AG20443 (cell line): Measurements from ENCODE around the gene RAD51AP1.

ENCODE experiments used
- DNase-seq: peaks from one replicate; pipeline ENCODE4 v3.0.0; 2012; ENCODE audit warnings: low spot score, mixed read lengths

Gene RAD51AP1

GRCh38 chr12:4595881-4596280, 57.2 kb downstream of the RAD51AP1 start:
- DNase-seq = no peak

- DNase-seq = no peak
These were observed 64.7 kb downstream of the RAD51AP1 start for GRCh38 chr12:4603421-4603820.

GRCh38 chr12:4603946-4604345, 65.3 kb downstream of the RAD51AP1 start:
- no peak for DNase-seq

- peak; percentile 92 for DNase-seq
These were observed 66.0 kb downstream of the RAD51AP1 start for GRCh38 chr12:4604684-4605193.

GRCh38 chr12:4607056-4607455, 68.4 kb downstream of the RAD51AP1 start:
- no peak for DNase-seq

GRCh38 chr12:4609071-4609470, 70.4 kb downstream of the RAD51AP1 start:
- DNase-seq = no peak
